ENCODE data around the gene PTPRD.

Gene PTPRD

GRCh38 chr9:8694983-8695588 lies 1917.7 kb downstream of the PTPRD start:
- DNase-seq: no peak

DNA sequence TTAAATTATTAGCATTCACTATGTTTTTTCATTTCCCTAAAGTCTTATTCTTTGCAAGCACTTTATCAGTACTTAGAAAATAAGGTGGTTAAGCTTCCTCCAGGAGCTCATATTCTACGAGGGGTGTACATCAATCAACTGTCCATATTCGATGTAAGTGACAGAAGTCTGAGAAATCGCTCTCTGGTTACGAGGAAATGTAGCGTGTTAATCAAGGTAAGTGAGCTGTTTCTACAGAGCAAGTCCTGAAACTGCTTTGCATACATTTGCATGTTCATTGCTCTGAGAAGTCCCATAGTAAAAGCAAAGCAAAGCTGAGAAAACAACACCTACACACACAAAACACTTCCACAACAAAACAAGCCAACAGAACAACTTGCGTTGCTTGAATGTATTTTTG lies 1919.3 kb downstream of the PTPRD start:
- no peak for DNase-seq

DNA sequence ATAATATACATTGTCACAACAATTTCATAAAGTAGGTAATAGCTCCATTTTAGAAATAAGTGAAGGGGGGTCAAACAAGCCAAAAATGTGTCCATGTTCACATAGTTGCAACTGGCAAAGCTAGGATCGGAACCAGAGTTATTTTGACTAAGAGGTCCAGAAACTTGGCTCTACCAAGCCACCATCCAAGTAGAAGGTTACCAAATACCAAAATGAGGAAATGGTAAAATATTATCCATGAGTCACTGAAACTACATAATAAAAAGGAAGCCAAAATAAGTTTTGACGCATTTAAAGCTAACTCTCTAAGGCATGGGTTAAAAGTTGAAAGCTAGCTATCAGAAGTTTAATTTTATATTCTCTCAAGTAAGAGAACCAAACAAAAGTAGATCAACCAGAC lies 1926.3 kb downstream of the PTPRD start:
- DNase-seq: no peak

GRCh38 chr9:8685825-8686224 lies 1927.0 kb downstream of the PTPRD start:
- no peak for DNase-seq

DNA sequence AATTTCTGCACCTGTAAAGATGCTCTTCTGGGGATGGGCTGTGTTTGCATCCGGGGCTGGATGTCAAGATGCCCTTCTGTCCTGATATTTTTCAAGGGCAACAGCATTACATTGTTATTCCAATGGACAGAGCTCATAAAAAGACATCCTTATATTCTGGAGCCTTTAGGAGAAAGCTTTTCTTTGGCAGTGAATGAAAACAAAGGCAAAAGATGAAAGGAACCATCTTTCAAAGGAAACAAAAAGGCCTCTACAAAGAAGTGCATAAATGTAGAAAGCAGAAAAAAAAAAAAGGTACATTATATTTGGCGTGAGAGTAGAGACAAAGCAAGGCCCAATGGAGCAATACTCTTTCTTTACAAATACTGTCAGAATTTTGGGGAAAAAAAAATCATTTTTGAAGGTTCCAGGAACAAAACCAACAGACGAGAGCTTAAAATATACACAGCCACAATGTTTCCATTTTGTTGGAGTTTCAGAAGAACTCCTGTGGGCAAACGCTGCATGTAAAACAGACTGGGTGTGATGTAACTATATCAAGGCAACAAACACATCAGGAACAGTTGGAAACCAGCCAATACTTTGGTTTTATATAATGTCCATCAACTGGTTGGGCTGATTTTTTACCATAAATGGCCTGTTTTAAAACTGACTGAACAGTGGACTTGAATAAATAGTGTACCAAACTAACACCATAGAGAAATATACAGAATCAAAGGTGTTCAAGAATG lies 1927.7 kb downstream of the PTPRD start:
- no peak for DNase-seq

DNA sequence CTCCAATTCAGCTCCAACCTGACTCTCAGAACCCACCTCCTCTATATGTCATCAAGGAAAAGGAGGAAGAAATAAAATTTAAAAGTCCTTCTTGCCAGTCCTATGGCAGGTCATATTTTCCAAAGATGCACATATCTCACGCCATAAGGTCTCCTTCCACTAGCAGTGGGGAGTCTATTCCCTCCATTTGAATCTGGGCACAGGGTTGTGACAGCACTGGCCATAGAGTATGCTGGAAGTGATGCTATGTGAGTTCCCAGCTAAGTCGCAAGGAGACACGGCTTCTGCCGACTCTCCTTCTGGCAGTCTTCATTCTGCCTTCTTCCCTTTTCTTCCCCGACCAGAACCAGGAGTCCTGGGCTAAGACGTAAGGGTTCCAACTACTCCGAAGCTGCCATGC lies 1929.3 kb downstream of the PTPRD start:
- no peak for DNase-seq

DNA sequence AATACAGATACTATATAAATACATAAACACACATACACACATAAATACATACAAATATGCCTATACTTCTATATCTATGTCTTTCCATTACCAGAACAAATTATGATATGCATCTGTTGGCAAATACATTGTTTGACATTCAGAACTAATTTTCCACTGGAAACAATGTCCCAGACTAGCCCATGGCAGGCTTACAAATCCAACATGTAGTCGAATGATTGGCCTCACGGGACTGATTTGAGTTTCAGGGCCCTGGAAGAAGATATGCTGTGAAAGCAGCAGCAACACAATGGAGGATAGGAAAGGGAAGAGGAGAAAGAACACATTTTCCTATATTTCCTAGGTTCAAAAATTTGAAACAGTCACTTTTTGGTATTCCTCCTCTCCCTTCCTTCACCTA lies 1932.1 kb downstream of the PTPRD start:
- DNase-seq: no peak

DNA sequence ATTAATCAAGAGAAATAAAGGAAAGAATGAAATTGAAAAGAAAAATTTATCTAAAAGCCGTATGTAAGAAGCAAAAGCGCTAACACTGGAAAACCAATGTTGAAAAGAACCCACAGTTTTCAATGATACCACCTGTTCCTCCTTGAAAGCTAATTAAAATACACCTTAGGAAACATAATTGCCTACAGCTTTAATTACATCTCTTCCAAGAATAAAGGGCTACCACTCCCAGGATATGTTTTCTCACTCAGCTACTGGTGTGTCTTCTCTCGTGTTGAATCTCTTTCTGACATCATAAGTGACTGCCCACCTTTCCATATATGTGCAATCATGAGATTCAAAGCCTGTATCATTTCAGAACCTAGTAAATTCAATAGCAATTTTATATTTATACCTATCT lies 1932.6 kb downstream of the PTPRD start:
- DNase-seq: no peak

- no peak for DNase-seq
Observed at GRCh38 chr9:8679371-8679822, 1933.4 kb downstream of the PTPRD start.

DNA sequence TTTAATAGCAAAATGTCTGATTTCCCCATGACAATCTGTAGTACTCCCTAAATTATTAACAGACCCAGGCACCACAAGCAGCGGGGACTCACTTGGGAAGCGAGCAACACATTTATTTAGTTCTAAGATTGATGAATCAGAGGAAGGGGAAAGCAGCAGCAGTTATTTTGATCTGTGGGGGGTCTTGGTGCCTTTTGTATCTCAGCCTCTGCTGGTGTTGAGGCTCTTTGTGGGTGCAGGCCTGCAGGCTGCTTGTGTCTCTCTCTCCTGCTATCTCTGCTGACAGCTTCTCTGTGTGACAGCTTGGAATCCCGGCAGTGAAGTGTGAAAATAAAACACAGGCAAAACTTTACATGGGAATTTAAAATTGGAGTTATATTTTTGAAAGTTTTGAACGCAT lies 1935.1 kb downstream of the PTPRD start:
- no peak for DNase-seq

DNA sequence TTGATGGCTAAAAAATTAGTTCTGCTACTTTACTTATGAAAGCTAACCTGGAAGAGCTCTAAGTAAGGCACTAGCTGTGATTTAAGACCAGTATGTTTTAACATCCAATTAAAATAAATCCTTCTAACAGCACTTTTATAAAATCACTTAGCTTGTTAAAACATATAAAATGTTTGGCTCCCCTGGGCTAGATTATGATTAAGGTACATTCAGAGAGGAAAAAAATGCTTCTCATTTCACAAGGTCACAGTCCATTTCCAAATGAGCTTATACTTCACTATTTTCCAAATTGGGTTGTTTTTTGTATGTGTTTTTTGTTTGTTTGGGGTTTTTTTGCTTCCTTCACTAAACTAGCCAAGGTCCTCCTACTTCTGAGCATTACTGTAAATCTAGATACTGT lies 1938.3 kb downstream of the PTPRD start:
- no peak for DNase-seq

DNA sequence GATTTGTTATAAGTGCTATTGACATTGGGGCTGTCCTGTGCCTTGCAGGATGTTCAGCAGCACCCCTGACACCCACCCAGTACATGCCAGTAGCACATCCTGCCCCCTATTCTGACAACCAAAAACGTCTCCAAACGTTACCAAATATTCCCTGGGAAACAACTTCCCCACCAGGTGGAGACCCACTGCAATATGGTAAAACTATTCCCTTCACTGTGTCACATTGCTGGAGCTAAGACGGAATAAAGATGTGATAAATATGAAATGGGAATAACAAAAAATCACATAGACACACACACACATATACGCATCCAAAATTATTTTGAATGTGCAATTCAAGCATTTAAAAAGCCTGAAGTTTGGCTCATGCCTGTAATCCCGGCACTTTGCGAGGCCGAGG lies 1939.0 kb downstream of the PTPRD start:
- no peak for DNase-seq

- no peak for DNase-seq
Observed at GRCh38 chr9:8670751-8671150, 1942.1 kb downstream of the PTPRD start.

DNA sequence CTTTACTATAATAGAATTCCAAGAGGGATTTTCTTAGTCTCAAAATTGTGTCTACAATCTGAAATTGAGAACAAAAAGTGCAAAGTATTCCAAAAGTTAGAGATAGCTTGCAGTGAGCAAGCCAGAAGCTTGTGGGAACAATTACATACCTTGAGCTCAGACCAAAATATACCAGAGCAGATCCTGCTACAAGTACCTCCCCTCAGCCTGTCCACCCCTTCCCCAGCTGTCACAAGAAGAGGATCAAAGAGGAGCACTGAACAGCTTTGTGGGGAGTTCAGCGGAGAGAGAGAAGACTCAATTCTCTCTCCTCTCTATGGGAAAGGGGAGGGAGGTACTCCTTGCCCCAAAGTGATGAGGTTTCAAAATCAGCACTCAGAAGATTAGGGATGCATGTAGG lies 1944.1 kb downstream of the PTPRD start:
- DNase-seq: no peak

GRCh38 chr9:8668231-8668630 lies 1944.6 kb downstream of the PTPRD start:
- no peak for DNase-seq

- no peak for DNase-seq
Observed at GRCh38 chr9:8666060-8666459, 1946.7 kb downstream of the PTPRD start.

DNA sequence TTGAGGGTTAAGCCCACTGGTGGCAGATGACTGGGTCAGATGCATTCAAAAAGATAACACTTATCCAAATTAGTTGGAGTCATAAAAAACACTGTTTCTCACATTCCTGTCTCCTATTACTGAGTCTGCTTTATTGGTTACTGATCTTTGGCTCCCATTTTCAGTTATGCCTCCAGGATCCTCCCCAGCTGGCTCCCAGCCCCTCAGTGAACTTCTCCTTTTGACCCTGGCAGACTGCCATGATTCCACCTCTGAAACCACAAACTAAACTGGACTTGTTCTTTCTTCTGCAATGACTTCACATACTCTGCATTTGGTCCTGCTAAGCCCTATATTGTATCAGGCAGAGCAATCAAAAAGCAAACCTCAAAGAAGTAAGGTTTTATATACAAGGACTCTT lies 1952.4 kb downstream of the PTPRD start:
- DNase-seq: no peak

- no peak for DNase-seq
Observed at GRCh38 chr9:8659108-8659507, 1953.7 kb downstream of the PTPRD start.

DNA sequence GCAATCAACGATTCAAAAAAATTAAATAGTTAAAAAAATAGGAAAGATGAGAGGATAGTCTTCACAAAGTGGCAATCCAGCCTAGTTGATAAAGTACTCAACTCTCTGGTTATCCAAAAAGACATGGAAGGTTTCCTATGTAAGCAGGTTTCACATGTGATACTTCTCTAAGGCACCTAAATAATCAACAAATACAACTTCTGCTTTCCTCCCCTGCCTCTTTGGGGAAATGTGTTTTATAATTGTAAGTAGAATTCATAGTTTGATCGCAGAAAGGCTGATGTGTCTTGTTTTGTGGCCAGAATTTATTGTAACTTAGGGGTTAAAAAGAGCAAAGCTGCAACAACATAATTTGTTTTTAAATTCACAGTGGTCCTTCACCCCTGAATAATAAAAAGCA lies 1957.7 kb downstream of the PTPRD start:
- no peak for DNase-seq

DNA sequence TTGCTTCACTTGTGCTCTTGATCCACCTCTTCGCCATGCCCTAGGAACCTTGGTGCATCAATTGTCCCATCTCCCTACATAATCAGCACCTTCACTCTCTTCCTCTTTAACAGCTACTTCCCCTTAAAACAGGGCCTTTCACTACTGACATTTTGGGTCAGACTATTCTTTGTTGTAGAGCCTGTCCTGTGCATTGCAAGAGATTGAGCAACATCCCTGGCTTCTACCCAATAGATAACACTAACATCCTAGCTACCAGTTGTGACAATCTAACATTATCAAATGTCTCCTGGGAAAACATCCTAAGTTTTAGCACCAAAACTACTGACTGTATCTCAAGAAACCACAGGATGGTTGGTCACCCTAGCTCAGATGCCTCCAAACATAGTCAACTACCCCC lies 1958.9 kb downstream of the PTPRD start:
- no peak for DNase-seq

GRCh38 chr9:8653111-8653510 lies 1959.7 kb downstream of the PTPRD start:
- DNase-seq: no peak

GRCh38 chr9:8652255-8652654 lies 1960.5 kb downstream of the PTPRD start:
- DNase-seq: no peak

DNA sequence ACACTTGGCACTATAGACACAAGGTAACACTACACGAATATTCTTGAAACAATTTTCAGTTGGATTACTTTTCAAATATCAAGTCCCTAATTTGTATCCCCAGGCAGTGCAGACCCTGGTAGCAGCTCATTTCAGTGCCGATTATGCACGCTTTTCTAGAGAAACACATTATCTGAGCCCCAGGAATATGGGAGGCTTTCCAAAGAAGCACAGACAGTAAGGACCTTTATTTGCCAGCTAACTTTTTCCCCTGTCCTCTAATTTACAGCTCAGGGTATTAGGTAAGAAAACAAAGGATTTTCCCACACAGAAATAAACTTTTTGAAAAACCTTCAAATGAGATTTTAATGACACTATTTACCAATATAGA lies 1961.0 kb downstream of the PTPRD start:
- no peak for DNase-seq

DNA sequence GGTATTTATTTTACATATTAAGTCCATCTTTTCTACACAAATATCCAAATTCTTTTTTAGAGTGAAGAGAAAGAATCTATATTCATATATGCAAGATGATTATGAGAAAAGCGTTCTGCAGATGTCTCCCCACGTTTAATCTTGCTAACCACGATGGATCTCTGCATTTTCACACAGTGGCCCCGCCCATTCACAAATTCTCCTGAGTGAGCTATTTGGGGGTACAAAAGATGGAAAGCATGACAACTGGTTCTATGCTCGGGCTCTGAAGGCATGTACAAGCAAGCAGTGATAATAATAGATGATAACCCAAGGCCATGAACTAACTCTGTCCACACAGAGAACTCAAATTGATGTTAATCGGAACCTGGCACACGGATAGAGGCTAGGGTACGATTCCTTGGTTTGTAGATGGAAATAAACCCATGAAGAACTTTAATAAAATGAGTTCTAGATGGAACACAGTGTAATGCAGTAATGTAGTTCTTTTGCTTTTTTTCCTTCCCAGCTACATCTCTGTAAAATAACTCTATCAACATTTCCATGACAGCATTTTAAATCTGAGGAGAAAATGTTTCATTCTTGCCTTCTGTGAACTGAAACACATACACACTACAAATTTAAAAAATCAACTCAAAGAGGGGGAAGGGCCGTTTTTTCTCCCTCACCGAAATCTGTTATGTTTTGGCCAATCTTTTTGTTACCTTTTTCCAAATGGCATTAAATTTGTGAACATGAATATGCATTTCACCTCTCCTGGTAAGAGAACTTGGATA lies 1961.5 kb downstream of the PTPRD start:
- no peak for DNase-seq
